ENCODE data around the gene CEACAM1.
"Not testable (repeated sequence)": the region's sequence is repeated elsewhere in the genome, so short reads cannot be mapped to it uniquely, and the experiment has no call there.

Gene CEACAM1

GRCh38 chr19:42528354-42529247 lies at the start of gene CEACAM1:
Gene CEACAM1, minus strand, starts transcription at chr19:42528481. Its CDS starts 107 bp downstream, at chr19:42528374.
- DNase-seq, result peak; percentile 62

DNA sequence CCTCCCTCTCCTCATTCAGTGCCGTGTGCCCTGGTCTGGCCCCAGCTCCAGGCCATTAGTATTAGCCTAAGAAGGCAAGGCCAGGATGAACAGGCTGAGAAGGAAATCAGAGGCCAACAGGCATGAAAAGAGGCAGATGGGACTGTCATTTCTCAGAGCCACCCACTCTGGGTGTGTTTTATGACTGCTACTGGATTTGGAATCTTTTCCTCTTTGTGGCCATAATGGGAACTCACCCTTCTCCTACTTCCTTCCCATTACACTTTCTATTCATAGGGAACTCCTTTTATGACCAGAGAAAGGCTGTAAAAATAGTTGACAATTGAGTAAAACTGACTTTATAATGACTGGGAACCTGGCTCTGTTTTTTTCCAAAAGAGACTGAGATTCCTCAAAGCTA lies 48.7 kb upstream of the CEACAM1 start:
- DNase-seq, result no peak

DNA sequence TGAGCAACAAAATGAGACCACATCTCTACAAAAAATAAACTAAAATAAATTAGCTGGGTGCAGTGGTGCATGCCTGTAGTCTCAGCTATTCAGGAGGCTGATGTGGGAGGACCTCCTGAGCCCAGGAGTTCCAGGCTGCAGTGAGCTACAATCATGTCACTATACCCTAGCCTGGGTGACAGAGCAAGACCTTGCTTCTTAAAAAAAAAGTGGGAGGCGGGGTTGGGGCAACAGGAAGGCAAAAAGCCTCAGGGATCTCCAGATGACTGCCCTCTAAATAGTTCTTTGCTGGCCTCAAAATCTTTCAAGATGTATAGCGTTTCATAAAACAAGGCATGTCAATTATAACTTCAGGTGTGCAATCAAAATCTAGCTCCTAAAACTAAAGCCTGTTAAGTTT lies 48.0 kb upstream of the CEACAM1 start:
- no peak for DNase-seq

DNA sequence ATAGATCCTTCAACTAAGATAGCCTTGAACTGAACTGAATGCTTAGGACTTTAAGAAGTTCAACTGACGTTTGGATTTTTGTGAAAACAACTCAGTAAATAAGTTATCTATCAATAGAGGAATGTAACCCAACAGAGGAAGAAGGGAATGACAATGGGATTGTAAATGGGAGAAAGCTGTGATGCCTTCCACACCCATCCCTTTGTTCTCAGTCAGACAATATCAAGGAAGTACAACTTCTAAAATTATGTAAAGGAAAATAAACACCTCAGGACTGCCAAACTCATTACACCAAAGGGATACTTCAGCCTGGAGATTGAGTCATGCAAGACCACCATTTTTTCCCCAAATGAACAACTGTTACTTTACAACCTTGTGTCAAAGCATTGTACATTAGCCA lies 45.4 kb upstream of the CEACAM1 start:
- no peak for DNase-seq

GRCh38 chr19:42571116-42571515 lies 42.8 kb upstream of the CEACAM1 start:
- no peak for DNase-seq

- no peak for DNase-seq
These were observed 40.9 kb upstream of the CEACAM1 start for GRCh38 chr19:42569193-42569592.

DNA sequence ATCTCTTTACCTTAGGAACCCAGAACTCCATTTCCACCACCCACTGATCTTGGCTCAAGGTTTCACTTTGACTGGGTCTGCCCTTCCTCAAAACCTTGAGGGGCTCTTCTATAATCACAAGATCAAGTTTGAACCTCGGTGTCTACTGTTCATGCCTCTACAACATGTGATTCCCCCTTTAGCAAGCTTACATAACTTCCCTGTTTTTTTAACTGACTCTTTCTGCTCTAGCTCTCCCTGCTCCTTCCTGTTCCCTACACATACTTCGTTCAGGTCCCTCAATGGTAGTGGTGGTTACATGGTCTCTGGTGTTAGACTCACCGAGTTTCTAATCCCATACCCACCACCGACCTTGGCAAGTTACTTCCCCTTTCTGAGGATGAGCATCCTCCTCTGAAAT lies 39.7 kb upstream of the CEACAM1 start:
- DNase-seq, result no peak

GRCh38 chr19:42567567-42567966 lies 39.3 kb upstream of the CEACAM1 start:
- DNase-seq, result no peak

DNA sequence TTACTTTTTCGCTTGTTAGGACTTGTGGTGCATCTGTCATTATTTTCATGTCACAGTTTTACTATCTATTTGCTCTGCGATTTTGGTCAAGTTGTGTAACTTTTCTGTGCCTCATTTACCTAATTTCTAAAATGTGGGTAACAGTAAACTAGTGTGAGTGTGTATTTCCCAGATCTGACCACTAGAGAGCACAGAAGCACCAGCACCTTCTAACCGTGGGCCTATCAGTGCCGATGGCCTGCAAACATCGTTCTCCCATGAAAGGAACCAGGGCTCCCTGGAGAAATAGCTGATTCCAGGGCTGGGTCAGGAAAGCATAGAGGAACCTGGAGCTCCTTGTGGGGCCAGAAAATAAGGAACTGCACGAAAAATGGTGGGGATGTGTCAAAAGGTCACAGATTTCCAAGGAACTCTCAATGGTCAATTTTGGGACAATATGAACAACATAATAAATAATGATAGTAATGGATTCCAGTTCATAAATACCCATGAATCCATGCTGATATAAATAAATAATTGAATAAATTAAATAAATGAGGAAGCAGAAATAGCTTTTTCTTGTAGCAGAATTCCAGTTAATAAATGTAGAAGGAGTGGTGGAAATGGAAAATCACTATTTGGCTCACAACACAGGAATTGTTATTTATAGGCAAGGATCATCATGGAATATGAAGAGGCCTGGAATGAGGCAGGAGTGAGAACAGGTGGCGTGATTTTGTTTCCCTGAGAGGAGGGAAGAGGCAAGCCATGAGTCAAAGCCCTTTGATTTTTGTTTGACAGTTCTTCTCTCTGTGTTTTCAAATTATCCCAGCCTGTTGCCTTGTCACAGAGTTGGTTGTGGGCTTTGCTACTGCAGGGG lies 35.3 kb upstream of the CEACAM1 start:
- peak; percentile 51 for DNase-seq

- DNase-seq, result no peak
These were observed 33.2 kb upstream of the CEACAM1 start for GRCh38 chr19:42561512-42561911.

GRCh38 chr19:42560731-42561130 lies 32.5 kb upstream of the CEACAM1 start:
- no peak for DNase-seq

- DNase-seq, result no peak
These were observed 30.3 kb upstream of the CEACAM1 start for GRCh38 chr19:42558450-42559150.

DNA sequence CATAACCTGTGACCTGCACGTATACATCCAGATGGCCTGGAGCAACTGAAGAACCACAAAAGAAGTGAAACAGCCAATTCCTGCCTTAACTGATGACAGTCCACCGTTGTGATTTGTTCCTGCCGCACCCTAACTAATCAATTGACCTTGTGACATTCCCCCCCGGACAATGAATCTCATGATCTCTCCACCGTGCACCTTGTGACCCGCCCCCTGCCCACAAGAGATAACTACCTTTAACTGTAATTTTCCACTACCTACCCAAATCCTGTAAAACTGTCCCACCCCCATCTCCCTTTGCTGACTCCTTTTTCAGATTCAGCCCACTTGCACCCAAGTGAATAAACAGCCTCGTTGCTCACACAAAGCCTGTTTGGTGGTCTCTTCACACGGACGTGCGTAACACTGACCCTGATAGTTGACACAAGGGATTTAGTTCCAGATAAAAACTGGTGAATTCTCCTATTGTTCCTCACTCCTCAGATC lies 29.1 kb upstream of the CEACAM1 start:
- not testable (repeated sequence) for DNase-seq

DNA sequence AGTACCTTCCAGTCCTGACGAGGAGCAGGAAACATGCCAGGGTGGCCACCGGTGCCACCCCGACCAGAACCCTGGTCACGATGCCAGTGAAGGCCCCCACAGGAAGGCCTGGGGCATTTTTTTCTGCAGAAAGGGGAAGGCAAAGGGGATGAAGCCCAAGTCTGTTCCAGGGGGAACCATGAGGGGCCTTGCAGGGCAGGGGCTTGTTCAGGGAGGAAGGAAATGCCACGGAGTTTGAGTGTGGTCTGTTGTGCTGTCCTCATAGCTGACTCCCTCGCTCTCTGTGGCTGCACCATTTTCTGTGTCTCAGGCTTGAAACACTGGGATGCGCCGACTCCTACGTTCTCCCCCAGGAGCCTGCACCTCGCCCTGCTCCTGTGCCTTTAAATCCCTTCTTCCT lies 27.5 kb upstream of the CEACAM1 start:
- no peak for DNase-seq

- DNase-seq, result no peak
These were observed 27.0 kb upstream of the CEACAM1 start for GRCh38 chr19:42555317-42555716.

DNA sequence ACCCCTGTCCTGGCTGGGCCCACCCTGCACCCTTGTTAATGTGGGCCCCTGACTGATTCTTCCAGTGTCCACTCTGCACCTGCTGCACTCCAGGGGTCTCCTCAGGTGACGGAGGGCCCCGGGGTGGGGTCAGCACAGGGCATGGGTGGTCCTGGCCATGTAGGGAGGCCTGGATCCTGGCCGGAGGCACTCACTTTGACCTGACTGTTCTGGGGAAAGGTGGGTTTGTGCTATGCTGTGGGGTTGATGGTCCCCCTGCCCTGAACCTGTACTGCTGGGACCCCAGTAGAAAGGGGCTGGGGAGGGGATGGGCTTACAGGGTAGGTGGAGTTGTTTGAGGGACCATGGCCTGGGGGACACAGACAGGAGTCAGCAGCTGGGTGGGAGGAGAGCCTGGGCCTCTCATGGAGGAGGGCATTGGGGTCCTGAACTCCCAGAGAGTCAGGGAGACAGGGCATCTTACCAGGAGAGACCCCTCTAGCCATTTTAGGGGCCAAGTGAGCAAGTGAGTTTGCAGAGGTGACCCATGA lies 25.8 kb upstream of the CEACAM1 start:
- no peak for DNase-seq

GRCh38 chr19:42553292-42554045 lies 25.2 kb upstream of the CEACAM1 start:
- no peak for DNase-seq

- DNase-seq, result no peak
These were observed 24.1 kb upstream of the CEACAM1 start for GRCh38 chr19:42552086-42553065.

DNA sequence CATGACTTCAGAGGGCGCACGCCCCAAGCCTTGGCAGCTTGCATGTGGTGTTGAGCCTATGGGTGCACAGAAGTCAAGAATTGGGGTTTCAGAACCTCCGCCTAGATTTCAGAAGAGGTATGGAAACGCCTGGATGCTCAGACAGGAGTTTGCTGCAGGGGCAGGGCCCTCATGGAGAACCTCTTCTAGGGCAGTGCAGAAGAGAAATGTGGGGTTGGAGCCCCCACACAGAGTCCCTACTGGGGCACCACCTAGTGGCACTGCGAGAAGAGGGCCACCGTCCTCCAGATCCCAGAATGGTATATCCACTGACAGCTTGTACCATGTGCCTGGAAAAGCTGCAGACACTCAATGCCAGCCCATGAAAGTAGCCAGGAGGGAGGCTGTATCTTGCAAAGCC lies 22.2 kb upstream of the CEACAM1 start:
- DNase-seq, result not testable (repeated sequence)

- DNase-seq, result not testable (repeated sequence)
These were observed 20.8 kb upstream of the CEACAM1 start for GRCh38 chr19:42549067-42549466.

DNA sequence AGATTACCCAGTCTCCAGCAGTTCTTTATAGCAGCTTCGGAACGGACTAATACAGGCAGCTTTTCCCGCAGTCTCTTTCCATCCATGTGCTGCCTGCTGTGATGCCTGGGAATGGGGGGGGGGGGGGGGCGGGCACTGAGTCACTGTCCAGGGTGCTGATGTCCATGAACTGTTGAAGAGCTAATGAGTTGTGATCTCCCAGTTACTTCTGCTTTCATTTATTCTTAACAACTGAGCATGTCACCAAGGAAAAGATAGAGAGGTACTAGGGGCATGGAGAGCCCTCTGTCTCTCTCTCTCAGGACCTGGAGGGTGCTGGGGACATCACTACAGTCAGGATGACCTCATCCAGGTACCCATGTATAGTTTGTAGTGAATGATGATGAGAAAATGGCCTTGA lies 20.3 kb upstream of the CEACAM1 start:
- DNase-seq, result no peak

Data from activated CD4-positive, alpha-beta T cell treated with anti-CD3 and anti-CD28 coated beads, Interleukin-2, amount 50 U/mL, for 16 hours (primary cell).